ENCODE results near the gene ASXL3. TPM values are rescaled to one million over a fixed set of nuclear protein-coding genes. Genes with fewer than 3 reads are reported as not detected.

Gene ASXL3
- total RNA-seq (not detected), polyA plus RNA-seq (not detected), total RNA-seq (0 to 0.17 (median 0) reads per million in 6 experiments)

DNA sequence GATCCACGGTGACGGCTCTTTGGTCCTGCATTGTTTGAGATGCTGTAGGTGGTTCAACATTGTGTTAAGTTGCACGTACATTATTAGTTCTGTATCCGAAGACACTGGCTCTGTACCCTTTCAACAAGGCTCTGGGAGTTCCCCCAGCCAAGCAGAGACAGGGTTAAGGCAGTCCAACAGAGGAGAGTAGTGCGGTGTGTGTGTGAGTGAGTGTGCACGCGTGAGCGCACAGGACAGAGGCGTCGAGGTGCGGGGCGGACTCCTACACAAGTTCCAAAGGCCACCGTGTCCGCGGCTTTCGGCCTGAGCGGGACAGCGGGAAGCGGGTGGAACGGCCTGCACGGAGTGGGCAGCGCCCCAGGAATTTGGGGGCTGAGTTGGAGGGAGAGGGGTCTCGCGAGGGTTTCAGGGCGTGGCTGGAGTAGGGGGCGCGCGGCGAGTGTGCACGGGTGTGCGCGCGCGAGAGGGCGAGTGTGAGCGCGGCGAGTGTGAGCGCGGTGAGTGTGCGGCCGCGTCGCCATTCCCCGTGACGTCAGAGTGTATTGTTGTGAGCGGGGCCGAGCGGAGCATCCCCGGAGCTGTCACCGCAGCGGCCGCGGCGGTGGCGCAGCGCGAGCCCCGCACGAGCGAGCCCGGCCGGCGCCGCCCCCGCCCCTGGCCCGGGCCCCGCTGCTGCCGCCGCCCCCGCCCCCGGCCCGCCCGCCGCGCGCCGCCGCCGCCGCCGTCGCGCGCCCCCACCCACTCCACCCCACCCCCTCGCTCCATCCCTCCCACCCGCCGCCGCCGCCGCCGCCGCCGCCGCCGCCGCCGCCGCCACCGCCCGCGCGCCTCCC, at the start of gene ASXL3:
TSS of gene ASXL3 (plus strand) at position 535 of the 833 bp plus-strand sequence. CDS start 413 bp downstream, outside the sequence.
- peak within 1 kb of the TSS; percentile 48 to 84 (median 80) for H3K4me3 Mint-ChIP-seq
- H3K9me3 Mint-ChIP-seq, result peaks cover 2 to 8% (median 4%) of the 10 kb centered on the region in 9 donors
- DNase-seq (no peak), ATAC-seq (no peak)
- H3K27ac Mint-ChIP-seq, result peak within 1 kb of the TSS in 2 of 10 donors; percentile 29 to 80
- peaks cover 9 to 27% (median 14%) of the 10 kb centered on the region in 5 donors for H3K27me3 Mint-ChIP-seq
- peaks cover 2 to 6% (median 5%) of the 10 kb centered on the region in 4 donors for H3K4me1 Mint-ChIP-seq
- POLR2A ChIA-PET, result no interaction called here
- H3K36me3 Mint-ChIP-seq, result peaks cover 0 to 6% (median 2%) of the 10 kb centered on the region in 3 donors

DNA sequence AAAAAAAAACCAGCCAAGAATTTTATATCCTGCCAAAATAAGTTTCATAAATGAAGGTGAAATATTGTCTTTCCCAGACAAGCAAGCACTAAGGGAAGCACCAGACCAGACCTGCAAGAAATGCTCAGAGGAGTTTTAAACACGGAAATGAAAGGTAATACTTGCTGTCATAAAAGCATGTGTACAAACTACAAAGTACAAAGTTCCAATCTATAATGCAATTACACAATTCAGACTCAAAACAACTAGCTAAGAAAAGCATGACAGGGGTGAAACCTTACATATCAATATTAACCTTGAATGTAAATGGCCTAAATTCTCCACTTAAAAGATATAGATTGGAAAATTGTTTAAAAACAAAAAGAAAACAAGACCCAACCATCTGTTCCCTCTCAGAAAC, 45.0 kb upstream of the ASXL3 start:
- POLR2A ChIA-PET, result no interaction called here
- Mint-ChIP-seq H3K27me3 (no peaks in the 10 kb centered on the region), H3K36me3 (peaks cover 0 to 4% (median 0%) of the 10 kb centered on the region in 3 donors), H3K9me3 (peaks cover 3 to 29% (median 11%) of the 10 kb centered on the region in 9 donors), H3K4me3 (no peak overlapping the region), H3K4me1 (no peaks in the 10 kb centered on the region), H3K27ac (no peak overlapping the region)
- ATAC-seq (no peak), DNase-seq (no peak)

DNA sequence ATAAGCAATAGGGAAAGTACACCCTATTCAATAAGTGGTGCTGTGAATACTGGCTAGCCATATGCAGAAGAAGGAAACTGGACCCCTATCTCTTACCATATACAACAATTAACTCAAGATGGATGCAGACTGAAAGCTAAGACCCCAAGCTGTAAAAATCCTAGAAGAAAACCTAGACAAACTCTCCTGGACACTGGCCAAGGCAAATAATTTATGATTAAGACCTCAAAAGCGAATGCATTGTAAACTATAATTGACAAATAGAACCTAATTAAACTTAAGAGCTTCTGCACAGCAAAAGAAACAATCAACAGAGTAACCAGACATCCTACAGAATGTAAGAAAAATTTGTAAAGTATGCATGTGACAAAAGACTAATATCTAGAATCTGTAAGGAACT, 41.1 kb upstream of the ASXL3 start:
- Mint-ChIP-seq H3K4me1 (no peaks in the 10 kb centered on the region), H3K27me3 (no peaks in the 10 kb centered on the region), H3K27ac (no peak overlapping the region), H3K36me3 (no peaks in the 10 kb centered on the region), H3K9me3 (peaks cover 0 to 15% (median 2%) of the 10 kb centered on the region in 9 donors), H3K4me3 (no peak overlapping the region)
- ATAC-seq, result no peak
- DNase-seq, result no peak
- POLR2A ChIA-PET, result no interaction called here

DNA sequence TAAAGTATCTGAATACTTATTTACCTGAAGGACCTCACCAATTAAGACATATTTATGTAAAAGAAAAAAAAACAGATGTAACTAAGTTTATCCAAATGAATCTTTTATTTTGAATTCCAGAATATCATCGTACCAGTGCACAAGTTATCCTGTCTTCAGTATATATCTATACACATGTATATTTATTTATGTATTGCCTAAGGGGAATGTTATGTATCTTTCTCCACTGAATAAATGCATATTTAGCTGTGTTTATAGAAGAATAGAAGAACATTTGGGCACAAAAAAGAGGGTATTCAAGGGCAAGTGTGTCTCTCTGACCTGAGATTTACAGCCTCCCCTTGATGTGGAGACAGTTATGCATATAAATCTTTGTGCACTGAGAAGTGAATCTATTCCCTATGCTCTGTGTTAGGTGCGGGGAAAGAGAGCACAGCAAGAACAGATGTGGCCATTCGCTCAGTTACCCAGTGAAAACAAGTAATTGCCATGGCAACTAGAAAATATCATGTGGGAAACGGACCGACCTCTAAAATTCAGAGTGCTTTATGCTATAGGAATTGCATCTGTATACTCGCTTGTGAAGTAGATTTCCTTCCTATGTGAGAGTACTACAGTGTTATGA, 39.5 kb upstream of the ASXL3 start:
- no peaks in the 10 kb centered on the region for H3K36me3 Mint-ChIP-seq
- DNase-seq (no peak), ATAC-seq (no peak)
- POLR2A ChIA-PET, result no interaction called here
- no peaks in the 10 kb centered on the region for H3K4me1 Mint-ChIP-seq
- H3K27me3 Mint-ChIP-seq, result no peaks in the 10 kb centered on the region
- peaks cover 0 to 22% (median 2%) of the 10 kb centered on the region in 9 donors for H3K9me3 Mint-ChIP-seq
- H3K27ac Mint-ChIP-seq, result no peak overlapping the region
- no peak overlapping the region for H3K4me3 Mint-ChIP-seq

DNA sequence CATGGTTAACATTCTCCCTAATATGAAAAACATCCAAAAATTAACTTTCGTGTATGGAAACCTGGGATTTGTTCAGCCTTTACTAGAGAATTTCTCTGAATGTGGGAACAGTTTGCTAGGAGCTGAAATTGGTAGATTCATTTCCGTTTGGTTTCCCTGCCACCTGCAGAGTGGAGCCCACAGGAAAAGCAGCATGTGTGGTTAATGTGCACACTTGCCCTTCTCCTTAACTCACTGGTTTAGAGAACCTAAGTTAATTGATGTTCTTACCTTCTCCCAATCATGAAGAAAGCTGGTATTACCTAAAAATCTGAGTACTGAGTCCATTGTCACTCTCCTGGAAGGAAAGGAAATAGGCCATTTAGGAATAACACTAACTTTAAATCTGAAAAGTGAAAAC, 37.6 kb upstream of the ASXL3 start:
- Mint-ChIP-seq H3K4me3 (no peak overlapping the region), H3K36me3 (no peaks in the 10 kb centered on the region), H3K9me3 (peaks cover 0 to 13% (median 0%) of the 10 kb centered on the region in 9 donors), H3K27ac (no peak overlapping the region), H3K4me1 (no peaks in the 10 kb centered on the region), H3K27me3 (no peaks in the 10 kb centered on the region)
- ATAC-seq, result no peak
- no peak for DNase-seq
- POLR2A ChIA-PET, result no interaction called here

DNA sequence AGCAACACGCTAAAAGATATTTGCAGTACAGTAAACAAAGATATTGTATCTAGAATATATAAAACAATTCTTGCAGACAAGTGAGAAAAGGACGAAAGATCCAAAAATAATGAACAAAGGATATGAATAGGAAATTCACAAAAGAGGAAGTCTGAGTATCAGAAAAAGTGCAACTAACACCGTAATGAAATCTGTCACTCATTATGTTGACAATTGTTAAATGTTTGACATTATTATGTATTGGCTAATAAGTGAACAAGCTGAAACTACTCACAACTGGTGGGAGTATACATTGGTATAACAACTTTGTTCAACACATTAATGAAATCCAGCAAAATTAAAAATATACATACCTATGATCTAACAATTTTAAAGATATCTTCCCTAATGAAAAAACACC, 36.7 kb upstream of the ASXL3 start:
- peaks cover 0 to 13% (median 0%) of the 10 kb centered on the region in 9 donors for H3K9me3 Mint-ChIP-seq
- no peak overlapping the region for H3K27ac Mint-ChIP-seq
- POLR2A ChIA-PET, result no interaction called here
- no peak for ATAC-seq
- no peaks in the 10 kb centered on the region for H3K27me3 Mint-ChIP-seq
- no peak for DNase-seq
- no peaks in the 10 kb centered on the region for H3K36me3 Mint-ChIP-seq
- no peak overlapping the region for H3K4me3 Mint-ChIP-seq
- no peaks in the 10 kb centered on the region for H3K4me1 Mint-ChIP-seq

DNA sequence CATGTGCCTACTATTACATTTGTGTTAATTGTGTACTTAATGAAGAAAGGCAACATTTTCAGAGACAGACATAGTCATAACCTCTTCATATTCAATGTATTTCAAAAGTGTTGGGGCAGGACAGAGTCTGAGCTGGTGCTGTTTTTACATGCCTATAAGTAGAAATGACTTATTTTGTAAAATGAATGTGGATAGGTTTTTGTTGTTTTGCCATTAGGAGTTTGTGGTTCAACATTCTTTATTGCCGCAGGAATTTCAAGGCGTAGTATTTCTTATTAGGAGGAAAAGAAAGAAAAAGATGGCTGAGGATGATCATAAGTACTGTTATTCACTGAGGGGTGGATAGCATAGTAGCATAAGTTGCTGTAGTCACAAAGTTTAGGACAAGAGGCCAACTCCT, 21.2 kb upstream of the ASXL3 start:
- Mint-ChIP-seq H3K4me1 (no peaks in the 10 kb centered on the region), H3K27ac (no peak overlapping the region), H3K9me3 (peaks cover 0 to 4% (median 0%) of the 10 kb centered on the region in 9 donors), H3K27me3 (no peaks in the 10 kb centered on the region), H3K36me3 (no peaks in the 10 kb centered on the region), H3K4me3 (no peak overlapping the region)
- POLR2A ChIA-PET, result no interaction called here
- no peak for ATAC-seq
- no peak for DNase-seq

DNA sequence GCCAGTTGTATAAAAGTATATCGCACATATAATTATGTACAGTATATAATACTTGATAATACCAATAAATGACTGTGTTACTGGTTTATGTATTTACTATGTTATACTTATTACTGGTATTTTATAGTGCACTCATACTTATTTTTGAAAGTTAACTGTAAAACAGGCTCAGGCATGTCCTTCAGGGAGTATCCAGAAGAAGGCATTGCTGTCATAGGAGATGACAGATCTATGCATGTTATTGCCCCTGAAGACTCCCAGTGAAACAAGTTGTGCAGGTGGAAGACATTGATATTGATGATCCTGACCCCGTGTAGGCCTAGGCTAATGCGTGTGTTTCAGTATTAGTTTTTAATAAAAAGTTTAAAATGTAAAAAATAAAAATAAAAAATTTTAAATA, 20.3 kb upstream of the ASXL3 start:
- no peak for DNase-seq
- H3K27ac Mint-ChIP-seq, result no peak overlapping the region
- no peak for ATAC-seq
- H3K9me3 Mint-ChIP-seq, result peaks cover 0 to 4% (median 0%) of the 10 kb centered on the region in 9 donors
- no peaks in the 10 kb centered on the region for H3K27me3 Mint-ChIP-seq
- no peak overlapping the region for H3K4me3 Mint-ChIP-seq
- POLR2A ChIA-PET, result no interaction called here
- H3K36me3 Mint-ChIP-seq, result no peaks in the 10 kb centered on the region
- no peaks in the 10 kb centered on the region for H3K4me1 Mint-ChIP-seq

DNA sequence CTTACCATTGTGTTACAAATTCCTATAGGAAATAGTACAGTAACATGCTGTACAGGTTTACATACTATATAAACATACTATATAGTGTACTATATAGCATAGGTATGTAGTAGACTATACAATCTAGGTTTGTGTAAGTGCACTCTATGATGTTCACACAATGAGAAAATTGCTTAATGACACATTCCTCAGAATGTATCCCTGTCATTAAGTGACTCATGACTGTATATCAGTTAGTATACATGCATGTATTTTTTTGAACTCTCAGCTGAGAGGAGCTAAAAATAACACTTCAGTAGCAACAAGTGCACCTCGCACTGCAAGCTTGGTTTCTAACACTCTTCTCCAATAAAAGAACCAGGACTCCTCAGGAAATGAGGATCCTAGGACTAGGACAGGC, 19.5 kb upstream of the ASXL3 start:
- no peaks in the 10 kb centered on the region for H3K27me3 Mint-ChIP-seq
- DNase-seq (no peak), ATAC-seq (no peak)
- H3K4me1 Mint-ChIP-seq, result no peaks in the 10 kb centered on the region
- POLR2A ChIA-PET, result no interaction called here
- H3K9me3 Mint-ChIP-seq, result peaks cover 0 to 4% (median 0%) of the 10 kb centered on the region in 9 donors
- no peak overlapping the region for H3K4me3 Mint-ChIP-seq
- H3K27ac Mint-ChIP-seq, result no peak overlapping the region
- no peaks in the 10 kb centered on the region for H3K36me3 Mint-ChIP-seq

DNA sequence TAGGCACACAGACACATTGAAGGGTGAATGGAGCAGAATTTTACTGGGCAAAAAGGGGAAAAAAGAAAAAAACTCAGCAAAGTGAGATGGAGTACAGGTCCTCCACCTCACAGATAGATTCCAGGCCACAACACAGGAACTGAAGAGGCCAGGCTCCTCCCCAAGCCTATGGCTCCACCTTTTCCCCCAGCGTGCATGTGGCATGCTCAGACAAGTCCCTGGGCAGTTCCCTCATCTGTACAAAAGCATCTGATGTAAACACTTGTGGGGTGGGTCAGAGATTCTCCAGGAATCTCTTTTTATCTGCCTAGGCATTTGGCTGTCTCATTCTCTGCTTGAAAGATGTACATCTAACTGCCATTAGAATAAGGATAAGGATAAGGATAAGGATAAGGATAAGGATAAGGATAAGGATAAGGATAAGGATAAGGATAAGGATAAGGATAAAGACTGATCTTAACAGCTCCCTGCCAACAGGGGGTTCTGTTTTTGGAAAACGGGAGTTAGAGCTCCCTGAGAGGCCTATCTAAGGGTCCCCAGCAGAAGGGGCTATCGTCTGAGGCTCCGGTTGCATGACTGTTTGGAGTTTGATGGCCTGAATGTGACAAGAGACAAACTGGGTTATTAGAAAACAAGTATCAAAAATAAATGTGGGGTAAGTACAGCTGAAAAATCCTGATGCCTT, 17.2 kb upstream of the ASXL3 start:
- no peak for ATAC-seq
- H3K9me3 Mint-ChIP-seq, result peaks cover 0 to 11% (median 4%) of the 10 kb centered on the region in 9 donors
- POLR2A ChIA-PET, result no interaction called here
- no peaks in the 10 kb centered on the region for H3K36me3 Mint-ChIP-seq
- no peak overlapping the region for H3K4me3 Mint-ChIP-seq
- no peak for DNase-seq
- H3K27me3 Mint-ChIP-seq, result no peaks in the 10 kb centered on the region
- H3K27ac Mint-ChIP-seq, result no peak overlapping the region
- no peaks in the 10 kb centered on the region for H3K4me1 Mint-ChIP-seq

DNA sequence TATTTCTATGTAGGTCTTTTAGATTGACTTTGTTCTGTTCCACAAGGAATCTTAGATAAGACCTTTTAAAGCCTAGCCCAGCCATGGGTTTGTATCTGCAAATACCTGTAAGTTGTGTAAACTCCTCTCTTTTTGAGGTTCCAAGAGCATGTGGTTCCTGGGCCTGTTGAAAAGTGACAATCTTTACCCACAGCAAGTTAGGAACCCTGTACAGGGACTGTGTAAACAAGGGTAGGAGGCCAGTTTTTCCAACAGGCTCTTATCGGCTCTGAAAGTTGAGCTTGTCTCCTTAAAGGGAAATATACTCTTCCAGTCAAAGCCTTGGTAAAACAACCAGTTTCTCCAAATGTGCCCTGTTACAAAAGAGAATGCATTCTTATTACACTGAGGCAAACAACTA, 15.3 kb upstream of the ASXL3 start:
- H3K4me3 Mint-ChIP-seq, result no peak overlapping the region
- no peaks in the 10 kb centered on the region for H3K27me3 Mint-ChIP-seq
- H3K27ac Mint-ChIP-seq, result no peak overlapping the region
- DNase-seq, result no peak
- no peaks in the 10 kb centered on the region for H3K4me1 Mint-ChIP-seq
- POLR2A ChIA-PET, result no interaction called here
- no peak for ATAC-seq
- peaks cover 0 to 6% (median 0%) of the 10 kb centered on the region in 3 donors for H3K36me3 Mint-ChIP-seq
- H3K9me3 Mint-ChIP-seq, result peaks cover 0 to 14% (median 5%) of the 10 kb centered on the region in 9 donors

DNA sequence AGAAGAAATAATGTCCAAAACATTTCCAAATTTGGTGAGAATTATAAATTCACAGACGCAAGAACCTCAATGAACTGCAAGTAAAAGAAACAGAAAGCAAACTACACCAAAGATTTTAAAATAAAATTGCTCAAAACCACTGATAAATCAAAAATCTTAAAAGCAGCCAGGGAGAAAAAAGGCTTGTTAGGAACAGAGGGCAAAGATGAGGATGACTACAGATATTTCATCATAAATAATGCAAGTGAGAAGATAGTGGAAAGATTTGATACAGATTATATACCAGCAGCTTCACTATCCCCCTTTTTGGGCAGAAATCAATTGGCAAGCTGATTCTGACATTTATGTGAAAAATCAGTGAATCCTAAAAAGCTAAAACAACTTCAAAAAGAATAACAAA, 10.3 kb upstream of the ASXL3 start:
- Mint-ChIP-seq H3K4me3 (no peak overlapping the region), H3K36me3 (peaks cover 0 to 6% (median 0%) of the 10 kb centered on the region in 3 donors), H3K27ac (no peak overlapping the region), H3K4me1 (no peaks in the 10 kb centered on the region), H3K27me3 (no peaks in the 10 kb centered on the region), H3K9me3 (peaks cover 0 to 18% (median 9%) of the 10 kb centered on the region in 9 donors)
- DNase-seq (no peak), ATAC-seq (no peak)
- POLR2A ChIA-PET, result no interaction called here
